H4 (cell line): ENCODE data around the gene M1AP. TPM values are rescaled to one million over a fixed set of nuclear protein-coding genes. Genes with fewer than 3 reads are reported as not detected.
"Not testable (repeated sequence)": the region's sequence is repeated elsewhere in the genome, so short reads cannot be mapped to it uniquely, and the experiment has no call there.

ENCODE experiments used
- DNase-seq: peaks from one replicate; pipeline ENCODE4 v3.0.0-alpha.2; 2015; ENCODE audit warnings: low spot score
- total RNA-seq: library from RNA; depleted of rRNA; stranded (reverse); fragments of >200 nt; shearing (Covaris generic); gene quantifications from 2 replicates; pipeline ENCODE4 v1.2.3, GENCODE V29; 2014

The M1AP gene
- total RNA-seq, 1 experiment from 2014 or later, result not detected

DNA sequence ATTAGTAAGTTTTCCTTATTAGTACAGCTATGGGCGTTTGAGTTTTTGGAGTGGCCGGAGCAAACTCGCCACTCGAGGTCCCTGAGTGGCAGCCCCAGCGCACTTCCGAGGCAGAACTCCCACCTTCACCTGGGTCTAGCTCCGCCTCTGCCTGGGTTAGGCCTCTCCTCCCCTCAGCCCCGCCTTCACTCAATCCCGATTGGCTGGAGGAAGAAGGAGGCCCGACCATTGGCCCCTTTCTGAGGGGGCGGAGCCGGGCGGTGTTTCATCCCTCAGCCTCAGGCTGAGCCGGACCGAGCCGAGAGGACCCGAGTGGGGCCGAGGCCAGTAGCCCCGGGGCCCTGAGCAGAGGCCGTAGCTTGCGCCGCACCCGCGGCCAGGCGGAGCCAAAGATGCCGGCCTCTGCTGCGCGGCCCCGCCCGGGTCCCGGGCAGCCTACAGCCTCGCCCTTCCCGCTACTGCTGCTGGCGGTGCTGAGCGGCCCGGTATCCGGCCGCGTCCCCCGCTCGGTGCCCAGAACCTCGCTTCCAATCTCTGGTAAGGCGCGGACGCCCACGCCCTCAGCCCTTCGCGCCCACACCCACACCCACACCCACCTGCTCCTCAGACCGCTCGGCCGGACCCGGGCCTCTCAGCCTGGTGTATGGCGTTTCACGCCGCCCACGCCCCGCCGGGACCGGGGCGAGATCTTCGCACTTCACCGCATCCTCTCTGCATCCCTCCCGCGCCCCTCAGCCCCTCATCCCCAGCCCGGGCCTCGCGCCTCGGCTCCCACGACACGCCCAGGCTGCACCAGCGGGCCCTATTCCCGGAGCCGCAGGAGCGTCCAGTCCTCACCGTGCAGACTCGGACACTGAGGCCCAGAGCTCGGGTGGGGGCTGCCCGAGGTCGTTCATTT lies 6.1 kb upstream of the M1AP start, which contains the start of gene SEMA4F:
Gene SEMA4F, plus strand, starts transcription at position 263 of the 898 bp plus-strand sequence. Its CDS starts 130 bp downstream, at position 393.
- peak; percentile 92 for DNase-seq

DNA sequence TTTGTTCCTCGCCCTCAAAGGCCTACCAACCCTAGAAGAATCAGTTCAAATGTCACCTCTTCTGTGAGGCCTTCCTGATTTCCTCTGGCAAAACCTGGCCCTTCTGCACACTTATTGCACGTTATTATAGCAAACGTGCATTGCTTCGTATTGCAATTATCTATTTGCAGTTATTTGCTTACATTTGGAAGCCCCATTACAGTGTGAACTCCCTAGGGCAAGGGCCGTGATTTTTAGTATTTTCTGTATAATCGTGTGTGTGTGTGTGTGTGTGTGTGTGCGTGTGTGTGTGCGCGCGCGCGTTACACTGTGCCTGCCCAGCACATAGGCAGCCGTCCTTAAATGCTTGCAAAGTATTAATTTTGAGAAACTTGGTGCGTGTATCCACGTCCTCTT lies 5.5 kb upstream of the M1AP start:
- no peak for DNase-seq

DNA sequence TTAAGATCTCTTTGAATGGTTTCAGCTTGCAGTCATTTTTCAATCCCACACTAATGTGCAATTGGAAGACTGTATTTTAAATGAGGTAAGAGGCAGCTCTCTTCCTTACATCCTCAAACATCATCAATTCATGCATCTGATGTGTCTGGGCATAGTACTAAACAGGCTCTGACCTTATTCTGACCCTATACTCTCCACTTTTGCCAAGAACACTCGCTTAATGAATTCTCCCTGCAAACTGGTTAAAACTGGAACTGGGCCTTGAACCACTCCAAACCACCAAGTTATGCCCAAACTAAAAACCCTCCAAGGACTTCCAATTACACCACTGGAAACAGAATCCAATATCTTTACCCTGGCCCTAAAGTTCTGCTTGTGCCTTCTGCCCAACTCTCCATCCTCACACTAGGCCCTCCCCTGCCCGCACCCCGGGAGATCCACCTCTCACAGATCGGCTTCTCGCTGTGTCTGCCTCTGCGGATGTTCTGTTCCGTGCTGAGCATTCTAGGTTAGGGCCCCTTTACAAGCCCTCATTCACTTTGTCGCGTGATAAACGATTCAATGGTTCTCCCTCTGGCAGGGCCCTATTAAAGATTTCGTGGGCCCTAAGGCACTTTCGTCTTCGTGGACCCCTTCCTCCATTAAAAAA lies 1.2 kb downstream of the M1AP start:
- DNase-seq, result no peak

DNA sequence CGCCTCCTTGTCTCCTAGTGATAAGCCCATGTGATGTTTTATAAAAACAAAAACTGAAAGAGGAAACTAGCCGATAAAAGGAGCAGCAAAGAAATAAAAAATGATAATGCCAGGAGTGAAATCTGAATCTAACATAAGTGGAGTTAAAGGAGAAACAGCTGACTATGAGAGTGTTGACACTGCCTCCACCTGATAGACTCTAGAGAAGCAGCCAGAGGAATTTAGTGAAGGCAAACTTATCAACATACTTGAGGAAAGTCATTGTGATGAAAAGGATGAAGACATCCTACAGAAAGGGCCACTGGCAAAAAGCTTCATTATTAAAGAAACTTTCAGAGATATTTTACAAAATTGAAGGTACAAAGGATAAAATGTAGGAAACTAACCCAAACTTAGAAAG lies 1.9 kb downstream of the M1AP start:
- DNase-seq, result no peak

DNA sequence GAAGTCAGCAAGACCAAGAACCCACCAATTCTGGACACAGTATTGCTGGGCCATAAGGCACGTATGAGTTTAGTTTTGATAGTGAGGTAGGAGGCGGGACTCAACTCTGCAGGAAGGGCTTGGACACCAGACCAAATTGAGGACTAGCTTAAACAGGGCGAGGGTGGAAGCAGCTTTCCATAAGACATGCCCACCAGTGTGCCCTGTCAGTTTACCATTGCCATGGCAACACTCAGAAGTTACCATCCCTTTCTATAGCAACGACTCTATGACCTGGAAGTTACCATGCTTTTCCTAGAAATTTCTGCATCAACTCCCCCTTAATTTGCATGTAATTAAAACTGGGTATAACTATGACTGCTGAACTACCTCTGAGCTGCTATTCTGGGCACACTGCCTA lies 2.8 kb downstream of the M1AP start:
- no peak for DNase-seq

DNA sequence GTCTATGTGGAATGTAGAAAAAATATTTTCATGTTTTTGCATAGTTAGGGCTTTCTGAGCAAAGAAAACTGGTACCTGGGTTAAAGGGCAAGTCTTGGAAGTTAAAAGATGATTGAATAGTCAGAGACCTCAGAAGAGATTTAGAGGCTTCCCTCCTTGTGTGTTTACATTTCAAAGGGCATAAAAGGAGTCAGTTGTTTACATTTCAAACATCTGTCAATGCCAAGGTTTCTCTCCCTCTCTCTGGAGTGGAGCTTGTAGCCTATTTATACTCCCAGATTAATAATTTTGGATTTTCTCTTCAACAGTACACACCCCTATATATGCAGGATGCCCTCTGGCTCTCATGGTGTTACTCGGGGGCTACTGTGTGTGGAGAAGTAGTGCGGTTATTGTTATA lies 8.6 kb downstream of the M1AP start:
- DNase-seq, result no peak

DNA sequence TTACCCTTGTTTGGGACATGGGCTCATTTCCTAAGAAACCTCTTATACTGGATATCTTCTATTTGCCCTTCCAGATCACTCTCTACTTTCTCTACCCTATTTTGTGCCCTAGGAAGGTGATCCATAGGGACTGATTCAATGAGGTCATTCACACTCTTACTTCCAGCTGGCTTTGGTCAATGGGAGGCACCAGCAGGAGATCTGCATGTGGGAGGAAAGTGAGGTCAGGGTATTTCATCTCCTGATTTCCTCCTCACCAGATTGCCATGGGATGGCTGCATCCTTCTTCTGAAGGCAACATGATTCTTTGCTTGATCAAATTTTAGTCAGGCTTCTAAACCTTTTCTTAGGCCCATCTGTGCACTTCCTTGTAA lies 15.2 kb downstream of the M1AP start:
- no peak for DNase-seq

DNA sequence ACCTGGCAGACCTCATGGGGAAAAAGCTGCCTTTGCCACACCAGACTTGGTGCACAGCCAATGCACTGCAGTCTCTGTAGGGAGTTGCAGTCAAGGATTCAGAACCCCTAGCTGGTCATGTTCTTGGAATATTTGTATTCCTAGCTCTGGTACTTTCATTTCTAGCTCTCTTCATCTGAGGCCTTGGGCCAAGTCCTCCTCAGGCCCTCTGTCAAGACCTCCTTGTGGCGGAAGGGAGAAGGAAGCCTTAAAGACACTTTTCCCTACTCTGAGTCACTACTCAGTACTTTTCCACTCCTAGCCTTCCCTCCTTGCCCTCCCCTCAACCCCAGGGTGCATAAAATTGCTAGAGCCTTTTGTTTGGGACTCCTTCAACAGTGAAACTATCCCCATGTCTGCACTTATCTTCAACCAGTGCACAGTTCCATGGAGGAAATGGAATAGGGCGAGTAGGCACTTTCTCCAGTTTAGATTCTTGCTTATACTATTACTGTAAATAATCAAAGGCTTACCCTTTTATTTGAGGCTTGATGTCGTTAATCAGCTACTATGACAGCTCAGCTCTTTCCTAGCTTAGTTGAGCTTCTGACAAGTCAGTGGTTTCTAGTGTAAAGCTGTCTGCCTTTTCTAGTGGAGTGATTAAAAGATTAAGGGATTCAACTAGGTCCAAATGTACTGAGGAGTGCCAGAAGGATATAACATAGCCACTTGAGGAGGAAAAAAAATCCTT lies 15.8 kb downstream of the M1AP start:
- peak; percentile 77 for DNase-seq

DNA sequence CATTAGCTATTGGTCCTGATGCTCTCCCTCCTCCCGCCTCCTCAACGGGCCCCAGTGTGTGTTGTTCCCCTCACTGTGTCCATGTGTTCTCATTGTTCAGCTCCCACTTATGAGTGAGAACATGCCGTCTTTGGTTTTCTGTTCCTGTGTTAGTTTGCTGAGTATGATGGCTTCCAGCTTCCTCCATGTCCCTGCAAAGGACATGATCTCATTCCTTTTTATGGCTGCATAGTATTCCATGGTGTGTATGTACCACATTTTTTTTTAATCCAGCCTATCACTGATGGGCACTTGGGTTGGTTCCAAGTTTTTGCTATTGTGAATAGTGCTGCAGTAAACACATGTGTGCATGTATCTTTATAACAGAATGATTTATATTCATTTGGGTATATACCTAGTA lies 17.7 kb downstream of the M1AP start:
- not testable (repeated sequence) for DNase-seq

DNA sequence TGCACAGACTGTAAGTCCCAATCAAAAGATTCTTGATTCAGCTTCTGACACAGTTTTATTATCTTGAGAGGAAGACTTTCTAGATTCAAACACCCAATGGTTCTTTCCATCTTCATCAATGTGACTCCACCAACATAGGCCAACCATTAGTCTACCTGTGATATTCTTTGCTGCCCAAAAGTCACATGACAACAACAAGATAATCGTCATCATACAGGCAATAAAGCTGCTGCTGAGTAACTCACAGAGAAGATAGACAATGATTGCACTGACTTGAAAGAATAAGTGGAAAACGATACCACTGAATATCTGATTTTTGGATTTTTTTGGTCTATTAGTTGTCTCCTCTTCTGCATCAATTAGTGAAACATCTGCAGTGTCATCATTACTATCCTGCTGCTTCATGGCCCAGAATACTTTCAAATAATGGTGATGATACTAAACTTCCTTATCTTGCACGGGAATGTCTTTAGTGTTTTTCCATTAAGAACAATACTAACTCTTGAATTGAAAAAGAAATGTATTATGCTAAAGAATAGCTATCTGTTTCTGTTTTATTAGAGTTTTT lies 19.5 kb downstream of the M1AP start:
- DNase-seq, result no peak

DNA sequence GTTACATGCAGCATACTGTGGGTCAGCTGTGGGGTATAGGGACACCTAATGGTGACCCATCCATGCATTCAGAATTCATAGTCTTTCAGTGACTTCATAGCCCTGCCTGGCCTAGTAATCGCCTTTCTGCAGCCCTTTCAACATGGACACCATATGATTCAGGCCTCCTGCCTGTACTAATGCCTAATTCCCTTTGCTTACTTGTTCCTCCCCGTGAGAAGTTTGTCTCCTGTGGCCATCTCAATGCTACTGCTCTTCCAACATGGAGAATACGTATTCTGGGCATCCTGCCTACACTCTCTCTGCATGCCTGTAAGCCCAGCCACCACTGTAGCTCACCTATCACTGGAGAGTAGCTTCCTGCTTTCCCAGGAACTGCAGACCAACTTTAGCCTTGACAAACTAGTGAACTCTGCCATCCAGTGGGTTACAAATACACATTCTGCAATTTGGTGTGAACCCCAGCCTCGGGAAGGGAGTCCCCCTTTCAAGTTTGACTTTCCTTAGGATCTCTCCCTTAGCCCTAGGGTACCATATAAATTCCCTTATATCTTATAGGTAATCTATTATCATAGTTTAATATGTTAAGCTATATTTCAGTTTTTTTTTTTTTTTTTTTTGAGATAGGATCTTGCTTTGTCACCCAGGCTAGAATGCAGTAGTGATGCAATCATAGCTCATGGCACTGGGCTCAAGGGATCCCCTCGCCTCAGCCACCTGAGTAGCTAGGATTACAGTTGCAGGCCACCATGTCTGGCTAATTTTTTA lies 22.3 kb downstream of the M1AP start:
- peak; percentile 23 for DNase-seq

DNA sequence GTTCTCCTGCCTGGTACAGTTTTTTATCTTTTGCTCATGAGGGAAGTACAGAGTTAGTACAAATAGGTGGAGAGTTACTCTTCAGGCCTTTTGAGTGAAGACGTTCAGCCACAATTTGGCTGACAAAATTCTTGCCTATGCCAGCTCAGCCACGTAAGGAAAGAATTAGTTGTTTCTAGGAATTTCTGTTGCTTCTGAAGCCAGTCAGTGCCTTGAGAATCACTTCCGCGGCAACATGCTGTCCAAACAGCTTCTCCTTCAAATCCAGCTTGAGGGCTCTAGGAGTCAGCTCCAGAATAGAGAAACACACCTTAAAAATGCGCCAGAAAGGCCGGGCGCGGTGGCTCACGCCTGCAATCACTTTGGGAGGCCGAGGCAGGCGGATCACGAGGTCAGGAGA lies 27.5 kb downstream of the M1AP start:
- DNase-seq, result no peak

DNA sequence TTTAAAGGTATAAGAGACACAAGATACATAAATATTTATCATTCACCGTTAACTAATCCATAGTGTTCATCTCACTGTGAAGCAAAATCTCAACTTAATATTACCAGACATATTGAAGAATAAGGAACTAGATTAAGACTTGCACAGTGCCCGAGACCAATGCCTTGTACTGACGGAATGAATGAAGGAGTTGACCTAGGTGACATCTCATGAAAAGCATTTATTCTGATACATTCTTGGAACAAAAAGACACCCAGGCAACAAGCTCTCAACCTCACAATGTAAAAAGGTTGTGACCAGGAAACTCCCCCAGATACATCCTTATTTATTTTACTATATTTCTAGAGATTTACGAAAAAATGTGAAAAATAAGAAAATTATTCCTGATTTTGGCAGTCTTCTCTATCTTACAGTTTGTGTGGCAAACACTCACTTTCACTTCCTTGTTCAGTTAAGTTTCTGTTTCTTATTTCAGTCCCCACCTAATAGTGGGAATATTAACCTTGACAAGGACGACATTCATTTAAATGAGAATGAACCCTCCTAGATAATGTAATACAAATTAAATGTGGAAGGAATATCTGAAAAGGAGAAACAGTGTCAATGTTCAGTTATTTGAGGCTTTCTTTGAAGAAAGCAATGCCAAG lies 28.4 kb downstream of the M1AP start:
- no peak for DNase-seq

DNA sequence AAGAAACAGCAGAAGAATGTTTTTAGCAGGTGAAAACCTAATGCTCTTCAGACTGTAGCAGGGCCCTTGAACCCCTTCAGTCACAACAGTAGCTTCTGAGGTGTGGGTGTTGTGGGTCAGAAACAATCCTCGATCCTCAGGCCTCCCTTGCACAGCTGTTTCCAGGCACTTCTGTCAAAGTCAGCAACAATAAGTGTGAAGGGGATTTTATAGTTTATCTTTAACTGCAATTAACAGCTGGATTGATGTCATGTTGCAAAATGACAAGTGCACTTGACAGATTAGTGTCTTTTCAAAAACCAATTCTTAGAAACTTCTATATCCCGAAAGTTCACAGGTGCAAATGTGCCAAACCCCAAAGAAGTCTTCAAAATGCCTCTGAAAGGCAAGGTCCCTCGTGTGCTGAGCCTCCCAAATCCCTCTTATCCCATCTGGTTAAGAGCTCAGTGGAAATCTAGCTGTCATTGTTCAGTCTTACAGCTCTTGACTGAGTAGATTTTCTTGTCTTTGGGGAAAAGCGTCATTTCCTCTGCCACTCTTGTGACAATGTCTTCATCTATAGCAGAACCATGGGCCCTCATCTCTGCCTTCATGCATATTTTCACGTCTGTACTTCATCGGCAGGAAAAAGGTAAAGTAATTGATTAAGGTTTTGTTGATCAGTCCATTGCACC lies 29.6 kb downstream of the M1AP start:
- no peak for DNase-seq

DNA sequence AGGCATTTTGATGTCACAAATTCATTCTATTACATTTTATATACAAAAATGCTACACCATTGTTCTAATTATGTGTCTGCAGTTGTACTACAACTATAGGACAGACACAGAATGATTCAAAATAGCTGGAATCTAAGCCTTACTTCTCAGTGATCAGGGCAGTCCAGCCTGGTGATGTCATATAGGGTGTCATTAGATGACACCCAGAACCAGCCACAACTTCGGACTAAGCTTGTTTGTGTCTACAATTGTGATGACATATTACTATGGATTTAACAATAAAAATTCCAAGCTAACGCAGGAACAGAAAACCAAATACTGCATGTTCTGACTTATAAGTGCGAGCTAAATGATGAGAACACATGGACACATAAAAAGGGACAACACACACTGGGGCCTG lies 31.0 kb downstream of the M1AP start:
- no peak for DNase-seq

DNA sequence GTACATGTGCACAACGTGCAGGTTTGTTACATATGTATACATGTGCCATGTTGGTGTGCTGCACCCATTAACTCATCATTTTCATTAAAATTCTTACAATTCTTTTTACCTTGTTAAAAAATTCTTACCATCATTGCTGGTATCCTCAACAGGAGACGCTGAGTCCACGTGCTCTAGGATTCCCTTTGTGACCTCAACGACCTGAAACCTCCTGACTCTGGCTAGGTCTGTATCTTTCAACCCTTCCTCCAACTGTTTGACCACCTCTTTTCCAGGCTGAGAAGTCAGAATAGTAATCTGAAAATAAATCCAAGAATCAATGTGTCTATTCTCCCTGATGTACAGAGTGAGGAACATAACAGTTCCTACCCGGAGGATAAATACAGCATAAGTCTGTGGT lies 41.2 kb downstream of the M1AP start:
- DNase-seq, result no peak

DNA sequence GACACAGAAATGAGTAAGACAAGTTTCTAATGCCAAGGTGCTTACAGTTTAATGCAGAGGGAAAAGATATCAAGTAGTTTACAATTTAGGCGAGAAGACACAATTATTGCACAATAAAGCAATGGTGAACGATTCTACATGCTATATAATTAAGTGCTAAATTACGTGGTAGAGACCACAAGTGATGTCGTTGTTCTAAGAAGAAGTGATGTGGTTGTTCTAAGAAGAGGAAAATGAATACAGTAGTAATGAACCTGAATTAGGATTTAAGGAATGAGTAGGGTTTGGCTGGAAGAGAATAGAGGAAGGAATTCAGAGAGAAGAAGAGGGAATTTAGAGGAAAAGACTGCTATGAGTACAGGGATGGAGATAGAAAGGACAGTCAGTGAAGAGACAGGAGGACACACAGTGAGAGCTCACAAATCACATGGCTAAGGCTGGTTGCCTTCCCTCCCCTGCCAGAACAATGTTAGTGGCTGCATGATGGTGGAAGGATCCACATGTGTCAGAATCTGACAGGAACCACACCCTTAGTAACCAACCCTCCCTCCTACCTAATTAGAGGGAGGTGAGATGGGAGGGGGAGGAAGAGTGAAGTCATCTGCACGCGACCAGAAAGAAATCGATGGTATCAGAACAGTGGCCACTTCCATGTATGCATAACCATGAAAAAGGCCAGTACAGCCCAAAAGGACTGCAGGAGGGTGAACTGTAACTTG lies 44.7 kb downstream of the M1AP start:
- no peak for DNase-seq

DNA sequence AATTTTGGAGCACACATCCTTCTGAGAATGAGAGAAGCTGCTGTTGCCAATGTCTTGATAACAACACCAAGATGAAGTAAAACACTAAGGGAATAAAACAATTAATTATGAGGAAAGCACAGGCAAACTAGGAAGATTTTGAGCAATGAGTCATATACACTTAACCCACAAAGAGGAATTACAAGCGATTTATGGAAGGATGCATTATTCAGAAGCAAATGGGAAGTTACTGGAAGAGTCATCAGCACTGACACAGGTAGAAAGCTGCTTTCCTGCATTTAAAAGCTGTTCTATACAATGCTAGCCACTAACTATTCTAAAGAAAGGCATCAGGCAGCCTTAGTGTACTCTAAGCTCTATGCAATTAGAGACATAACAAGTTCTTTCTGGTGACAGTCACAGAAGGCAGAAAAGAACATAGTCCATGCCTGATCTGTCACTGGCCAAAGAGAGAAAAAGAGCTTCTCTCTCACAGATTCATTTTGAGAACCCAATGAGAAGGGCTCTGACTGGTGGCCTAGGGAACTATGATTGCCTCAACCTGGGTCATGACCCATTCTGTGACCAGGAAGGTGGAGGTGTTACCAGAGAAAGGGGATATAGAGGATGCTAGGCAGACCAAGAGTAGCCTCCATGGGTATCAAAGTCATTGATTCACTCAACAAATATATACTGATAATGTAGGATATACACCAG lies 45.4 kb downstream of the M1AP start:
- DNase-seq, result peak; percentile 44

DNA sequence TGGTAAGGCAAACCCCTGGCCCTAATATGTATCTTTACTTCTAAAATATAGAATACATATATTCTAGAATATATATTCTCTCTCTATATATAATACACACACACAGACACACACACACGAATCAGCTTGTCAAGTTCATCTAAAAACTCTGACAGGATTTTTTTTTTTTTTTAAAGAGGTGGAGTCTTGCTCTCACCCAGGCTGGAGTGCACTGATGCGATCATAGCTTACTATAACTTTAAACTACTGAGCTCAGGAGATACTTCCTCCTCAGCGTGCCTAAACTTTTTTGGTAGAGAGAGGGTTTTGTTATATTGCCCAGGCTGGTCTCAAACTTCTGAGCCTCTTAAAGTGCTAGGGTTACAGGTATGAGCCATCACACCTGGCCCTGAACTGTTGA lies 48.5 kb downstream of the M1AP start:
- DNase-seq, result no peak
